ENCODE data around the gene PRR20D. TPM values are rescaled to one million over a fixed set of nuclear protein-coding genes. Genes with fewer than 3 reads are reported as not detected.
"Not testable (repeated sequence)": the region's sequence is repeated elsewhere in the genome, so short reads cannot be mapped to it uniquely, and the experiment has no call there.

PRR20D gene
- total and polyA plus RNA-seq, 3 donors from 2014 or later: 0.16 TPM; not detected in 2

DNA sequence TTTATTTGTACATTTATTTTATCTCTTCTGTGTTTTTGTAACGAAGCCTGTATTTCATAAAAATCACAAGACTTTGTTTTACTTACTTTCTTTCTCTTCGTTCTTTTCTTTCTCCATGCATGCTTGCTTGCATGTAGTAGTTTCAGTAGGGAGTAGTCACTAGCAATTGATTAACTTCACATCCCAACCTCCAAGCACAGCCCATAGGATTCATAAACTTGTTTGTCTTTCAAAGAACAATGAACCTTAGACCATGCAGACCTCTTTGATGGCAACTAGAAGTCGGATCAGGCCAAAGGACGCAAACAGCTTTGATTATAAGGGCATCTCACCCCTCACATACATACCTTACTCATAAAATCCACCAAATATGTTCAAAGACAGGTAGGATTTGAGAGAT lies 22.8 kb upstream of the PRR20D start:
- Histone ChIP-seq H3K4me3 (no peak overlapping the region), H3K27ac (no peak overlapping the region), H3K36me3 (ENCODE audit: low read depth, missing control alignments) (no peaks in the 10 kb centered on the region), H3K9me3 (no peaks in the 10 kb centered on the region), H3K27me3 (no peaks in the 10 kb centered on the region), H3K4me1 (no peaks in the 10 kb centered on the region)
- 90 to 92% methylated on average over 4 of the region's 4 CpGs for WGBS, 2 donors
- no peak for DNase-seq
- intact Hi-C loops (cut with DNase I; ENCODE audit: low total_unique reads): no loop called here
- TF ChIP-seq POLR2A (IDR thresholded peaks at IDR 0.05): no peak
- TF ChIP-seq, protein P1, sequence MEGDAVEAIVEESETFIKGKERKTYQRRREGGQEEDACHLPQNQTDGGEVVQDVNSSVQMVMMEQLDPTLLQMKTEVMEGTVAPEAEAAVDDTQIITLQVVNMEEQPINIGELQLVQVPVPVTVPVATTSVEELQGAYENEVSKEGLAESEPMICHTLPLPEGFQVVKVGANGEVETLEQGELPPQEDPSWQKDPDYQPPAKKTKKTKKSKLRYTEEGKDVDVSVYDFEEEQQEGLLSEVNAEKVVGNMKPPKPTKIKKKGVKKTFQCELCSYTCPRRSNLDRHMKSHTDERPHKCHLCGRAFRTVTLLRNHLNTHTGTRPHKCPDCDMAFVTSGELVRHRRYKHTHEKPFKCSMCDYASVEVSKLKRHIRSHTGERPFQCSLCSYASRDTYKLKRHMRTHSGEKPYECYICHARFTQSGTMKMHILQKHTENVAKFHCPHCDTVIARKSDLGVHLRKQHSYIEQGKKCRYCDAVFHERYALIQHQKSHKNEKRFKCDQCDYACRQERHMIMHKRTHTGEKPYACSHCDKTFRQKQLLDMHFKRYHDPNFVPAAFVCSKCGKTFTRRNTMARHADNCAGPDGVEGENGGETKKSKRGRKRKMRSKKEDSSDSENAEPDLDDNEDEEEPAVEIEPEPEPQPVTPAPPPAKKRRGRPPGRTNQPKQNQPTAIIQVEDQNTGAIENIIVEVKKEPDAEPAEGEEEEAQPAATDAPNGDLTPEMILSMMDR (IDR thresholded peaks at IDR 0.05): no peak

DNA sequence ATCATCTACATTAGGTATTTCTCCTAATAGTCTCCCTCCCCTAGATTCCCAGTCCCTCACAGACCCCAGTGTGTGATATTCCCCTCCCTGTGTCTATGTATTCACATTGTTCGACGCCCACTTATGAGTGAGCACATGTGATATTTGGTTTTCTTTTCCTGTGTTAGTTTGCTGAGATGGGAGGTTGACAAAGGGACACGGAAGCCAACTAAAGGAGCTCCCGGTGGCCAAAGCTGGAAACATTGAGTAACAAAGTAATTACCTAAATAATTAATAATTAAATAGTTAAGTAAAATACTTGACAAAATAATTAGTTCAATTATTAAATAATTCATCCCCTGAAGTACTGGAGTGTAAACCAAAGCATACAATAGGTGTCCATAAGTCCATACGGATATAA lies 21.4 kb upstream of the PRR20D start:
- TF ChIP-seq, protein P1 (IDR thresholded peaks at IDR 0.05): no peak
- TF ChIP-seq POLR2A (IDR thresholded peaks at IDR 0.05): no peak
- no peak for DNase-seq
- Histone ChIP-seq H3K4me1 (no peaks in the 10 kb centered on the region), H3K36me3 (ENCODE audit: low read depth, missing control alignments) (no peaks in the 10 kb centered on the region), H3K27ac (no peak overlapping the region), H3K4me3 (no peak overlapping the region), H3K9me3 (no peaks in the 10 kb centered on the region), H3K27me3 (no peaks in the 10 kb centered on the region)
- intact Hi-C loops (cut with DNase I; ENCODE audit: low total_unique reads): no loop called here
- WGBS, 2 donors: 64 to 77% methylated on average over 5 of the region's 5 CpGs

DNA sequence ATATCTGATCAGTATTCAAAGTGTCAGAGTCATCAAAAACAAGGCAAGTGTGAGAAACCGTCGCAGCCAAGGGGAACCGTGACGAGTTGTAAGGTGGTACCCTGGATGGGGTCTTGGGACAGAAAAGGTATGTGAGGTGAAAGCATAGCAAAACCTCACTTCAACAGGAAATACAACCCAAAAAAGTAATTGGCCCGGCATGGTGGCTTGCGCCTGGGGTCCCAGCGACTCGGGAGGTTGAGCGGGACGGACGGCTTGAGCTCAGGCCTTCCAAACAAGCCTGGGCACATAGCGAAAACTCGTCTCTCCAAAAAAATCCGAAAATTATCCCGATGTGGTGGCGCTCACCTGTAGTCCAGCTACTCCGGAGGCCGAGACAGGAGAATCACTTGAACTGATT lies 20.7 kb upstream of the PRR20D start:
- H3K36me3 ChIP-seq (ENCODE audit: low read depth, missing control alignments); H3K4me1 ChIP-seq; intact Hi-C loops (cut with DNase I; ENCODE audit: low total_unique reads); H3K4me3 ChIP-seq; H3K27me3 ChIP-seq; DNase-seq; H3K9me3 ChIP-seq; H3K27ac ChIP-seq: not testable (repeated sequence)
- WGBS, 2 donors: 100% methylated on average over 4 of the region's 18 CpGs; no CpG with 5 or more reads in 1 of the 2 donors

DNA sequence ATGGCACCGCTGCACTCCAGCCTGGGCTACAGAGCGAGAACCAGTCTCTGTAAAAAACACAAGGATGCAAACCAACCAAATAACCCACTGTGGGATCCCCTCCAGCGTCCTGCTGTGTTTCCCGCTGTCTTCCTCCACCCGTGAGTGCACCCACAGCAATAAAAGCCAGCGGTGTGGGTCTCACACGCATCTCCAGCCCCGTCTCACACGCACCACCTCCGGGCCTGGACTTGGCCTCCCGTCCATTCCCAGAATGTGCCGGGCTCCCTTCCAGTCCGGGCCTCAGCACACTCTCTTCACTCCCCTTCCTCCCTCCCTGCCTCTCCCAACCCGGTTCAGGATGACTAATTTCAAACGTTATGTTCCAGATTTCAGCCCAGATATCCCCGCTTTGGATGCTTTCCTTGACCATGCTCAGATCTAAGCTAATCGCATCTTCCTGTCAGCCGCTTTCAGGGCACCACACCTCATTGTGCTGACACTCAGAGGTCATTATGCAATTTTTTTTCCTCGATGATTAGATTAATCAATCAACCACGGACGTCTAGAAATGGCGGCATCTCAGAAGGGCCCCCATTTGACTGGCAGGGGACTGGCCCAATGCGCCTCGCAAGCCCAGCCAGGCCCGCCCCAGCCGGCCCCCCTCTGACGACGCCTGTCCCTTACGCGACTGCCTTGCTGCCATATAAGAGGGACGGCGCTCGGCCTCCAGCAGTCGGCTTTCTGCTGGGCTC lies 20.0 kb upstream of the PRR20D start, which contains the start of gene PRR20A:
PRR20A (plus strand) TSS at position 684 of the 734 bp plus-strand sequence. CDS start 387 bp downstream, outside the sequence.
- DNase-seq; H3K36me3 ChIP-seq (ENCODE audit: low read depth, missing control alignments); H3K4me1 ChIP-seq; H3K9me3 ChIP-seq; H3K27me3 ChIP-seq; H3K27ac ChIP-seq; H3K4me3 ChIP-seq; intact Hi-C loops (cut with DNase I; ENCODE audit: low total_unique reads): not testable (repeated sequence)
- 68 to 85% methylated on average over 7 to 12 of the region's 34 CpGs for WGBS, 2 donors

GRCh38 chr13:57147188-57147587 lies 13.2 kb upstream of the PRR20D start, which contains the start of gene PRR20B:
Gene PRR20B (plus strand): TSS chr13:57147488. CDS start chr13:57147875, 387 bp downstream.
- H3K9me3 ChIP-seq; intact Hi-C loops (cut with DNase I; ENCODE audit: low total_unique reads): not testable (repeated sequence)
- no CpG with 5 or more reads among the region's 22 CpGs for WGBS, 2 donors

GRCh38 chr13:57148106-57148505 lies 12.3 kb upstream of the PRR20D start:
- H3K27me3 ChIP-seq; H3K4me3 ChIP-seq; intact Hi-C loops (cut with DNase I; ENCODE audit: low total_unique reads); H3K36me3 ChIP-seq (ENCODE audit: low read depth, missing control alignments); H3K27ac ChIP-seq; DNase-seq; H3K9me3 ChIP-seq; H3K4me1 ChIP-seq: not testable (repeated sequence)
- 61 to 73% methylated on average over 9 of the region's 14 CpGs for WGBS, 2 donors

More at GRCh38 chr13:57147188-57147587, 13.2 kb upstream of the PRR20D start, which contains the start of gene PRR20B:
- H3K4me1 ChIP-seq; H3K4me3 ChIP-seq; DNase-seq; H3K36me3 ChIP-seq (ENCODE audit: low read depth, missing control alignments); H3K27me3 ChIP-seq; H3K27ac ChIP-seq: not testable (repeated sequence)

DNA sequence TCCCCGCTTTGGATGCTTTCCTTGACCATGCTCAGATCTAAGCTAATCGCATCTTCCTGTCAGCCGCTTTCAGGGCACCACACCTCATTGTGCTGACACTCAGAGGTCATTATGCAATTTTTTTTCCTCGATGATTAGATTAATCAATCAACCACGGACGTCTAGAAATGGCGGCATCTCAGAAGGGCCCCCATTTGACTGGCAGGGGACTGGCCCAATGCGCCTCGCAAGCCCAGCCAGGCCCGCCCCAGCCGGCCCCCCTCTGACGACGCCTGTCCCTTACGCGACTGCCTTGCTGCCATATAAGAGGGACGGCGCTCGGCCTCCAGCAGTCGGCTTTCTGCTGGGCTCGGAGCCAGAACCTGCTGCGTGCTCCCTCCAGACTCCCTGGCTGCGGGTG lies 6.7 kb upstream of the PRR20D start, which contains the start of gene PRR20C:
PRR20C (plus strand) TSS at position 301 of the 400 bp plus-strand sequence. CDS start 387 bp downstream, outside the sequence.
- DNase-seq; H3K27ac ChIP-seq; H3K36me3 ChIP-seq (ENCODE audit: low read depth, missing control alignments); intact Hi-C loops (cut with DNase I; ENCODE audit: low total_unique reads); H3K4me3 ChIP-seq; H3K4me1 ChIP-seq; H3K9me3 ChIP-seq; H3K27me3 ChIP-seq: not testable (repeated sequence)
- no CpG with 5 or more reads among the region's 22 CpGs for WGBS, 2 donors

- DNase-seq; intact Hi-C loops (cut with DNase I; ENCODE audit: low total_unique reads); H3K4me3 ChIP-seq; H3K27me3 ChIP-seq; H3K27ac ChIP-seq; H3K4me1 ChIP-seq; H3K9me3 ChIP-seq; H3K36me3 ChIP-seq (ENCODE audit: low read depth, missing control alignments): not testable (repeated sequence)
- WGBS, 2 donors: no CpG with 5 or more reads among the region's 22 CpGs
These were observed 6.5 kb downstream of the PRR20D start, which contains the start of gene PRR20E for GRCh38 chr13:57166897-57167296. Gene PRR20E (plus strand): TSS chr13:57167197. CDS start chr13:57167584, 387 bp downstream.

Measured in testis (tissue), 3 donors.